ENCODE measurements around the gene DEPDC7.

DEPDC7 gene

GRCh38 chr11:33059331-33060007, 43.8 kb downstream of the DEPDC7 start:
- in situ Hi-C loops (cut with HindIII; ENCODE audit: low sequenced_read_pairs): no loop called here

DNA sequence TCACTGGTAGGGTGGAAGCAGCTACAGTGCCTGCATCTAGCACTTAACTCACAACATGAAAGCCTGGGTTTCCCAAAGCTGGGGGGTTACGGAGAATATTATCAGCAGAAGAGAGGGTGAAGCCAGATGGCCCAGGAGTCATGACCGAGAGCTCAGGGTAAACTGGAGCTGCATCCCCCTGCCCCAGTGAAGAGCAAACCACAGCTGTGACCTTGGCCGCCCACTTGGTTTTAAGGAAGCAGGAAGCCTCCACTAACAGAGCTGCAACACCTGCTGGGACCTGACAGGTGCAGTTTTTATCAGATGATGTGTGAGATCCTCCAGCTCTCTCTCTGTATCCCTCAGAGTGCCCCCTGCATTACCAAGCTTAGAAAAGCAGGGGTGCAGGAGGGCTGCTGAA, 44.6 kb downstream of the DEPDC7 start:
- in situ Hi-C loops (cut with HindIII; ENCODE audit: low sequenced_read_pairs): no loop called here

DNA sequence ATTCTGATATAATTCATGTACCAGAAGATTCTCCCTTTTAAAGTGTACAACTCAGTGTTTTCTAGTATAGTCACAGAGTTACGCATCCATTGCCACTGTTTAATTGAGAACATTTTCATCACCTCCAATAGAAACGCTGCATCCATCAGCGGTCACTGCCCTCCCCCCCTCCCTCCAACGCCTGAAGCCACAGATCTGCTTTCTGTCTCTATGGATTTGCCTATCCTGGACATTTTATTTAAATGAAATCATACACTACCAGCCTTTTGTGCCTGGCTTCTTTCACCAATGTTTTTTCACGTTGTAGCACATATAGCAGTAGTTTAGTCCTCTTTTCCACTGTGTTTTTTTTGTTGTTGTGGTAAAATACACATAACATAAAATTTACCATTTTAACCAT, 46.5 kb downstream of the DEPDC7 start:
- in situ Hi-C loops (cut with HindIII; ENCODE audit: low sequenced_read_pairs): no loop called here

DNA sequence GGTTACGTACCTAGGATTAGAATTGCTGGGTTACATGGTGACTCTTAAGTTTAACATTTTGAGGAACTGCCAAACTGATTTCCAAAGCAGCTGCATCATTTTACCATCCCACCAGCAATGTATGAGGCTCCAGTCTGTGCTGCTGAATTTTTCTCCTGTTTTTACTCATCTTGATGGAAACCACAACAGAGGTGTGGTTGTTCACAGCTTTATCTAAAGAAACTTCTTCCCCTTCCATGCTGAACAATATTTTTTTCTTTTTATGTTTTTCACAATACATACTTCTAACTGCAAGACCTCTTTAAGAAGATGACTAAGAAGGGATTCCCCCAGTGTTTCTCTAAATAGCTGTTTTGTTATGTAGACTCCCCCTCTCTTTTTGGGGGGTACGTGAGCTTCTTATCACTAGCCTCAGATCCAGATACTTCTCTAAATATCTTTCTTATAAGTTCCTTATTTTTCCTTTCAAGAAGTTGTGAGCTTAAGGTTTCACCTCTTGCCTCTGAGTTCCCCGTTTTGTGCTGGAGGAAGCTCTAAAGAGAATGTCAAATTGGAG, 47.7 kb downstream of the DEPDC7 start:
- in situ Hi-C loops (cut with HindIII; ENCODE audit: low sequenced_read_pairs): no loop called here

DNA sequence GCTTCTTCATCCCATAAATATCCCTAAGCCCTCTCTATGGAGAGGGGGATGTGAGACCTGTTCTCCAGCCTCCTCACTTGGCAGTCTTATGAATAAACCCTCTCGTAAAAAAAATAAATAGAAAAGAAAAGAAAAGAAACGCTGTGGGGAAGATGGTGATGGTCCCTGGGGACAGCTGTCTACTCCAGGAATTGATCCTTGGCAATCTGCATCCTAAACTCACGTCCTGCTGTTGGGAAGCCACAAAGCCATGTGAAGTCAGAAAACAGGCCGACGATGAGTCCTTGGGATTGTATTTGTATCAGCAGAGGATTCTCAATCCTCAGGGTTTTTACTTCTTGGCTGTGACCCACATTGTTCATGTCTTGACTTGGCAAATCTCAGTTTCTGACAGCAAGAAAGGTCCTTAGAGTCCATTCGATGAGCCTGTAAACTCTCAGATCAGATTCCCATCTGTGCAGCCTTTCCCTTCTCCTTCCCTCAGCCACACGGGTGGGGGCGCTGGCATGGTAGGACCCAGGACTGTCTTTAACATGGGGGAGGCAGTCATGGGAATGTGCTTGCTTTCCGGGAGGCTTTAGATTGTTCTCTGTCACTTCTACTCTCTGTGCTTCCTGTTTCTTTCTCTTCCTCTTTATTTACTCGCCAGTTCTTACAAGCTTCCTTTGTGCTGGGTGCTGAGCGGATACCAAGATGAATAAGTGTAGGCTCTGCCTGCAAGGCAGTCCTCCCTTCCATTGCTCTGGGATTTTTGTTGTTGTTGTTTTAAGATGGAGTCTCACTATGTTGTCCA, 48.6 kb downstream of the DEPDC7 start:
- in situ Hi-C loops (cut with HindIII; ENCODE audit: low sequenced_read_pairs): no loop called here

DNA sequence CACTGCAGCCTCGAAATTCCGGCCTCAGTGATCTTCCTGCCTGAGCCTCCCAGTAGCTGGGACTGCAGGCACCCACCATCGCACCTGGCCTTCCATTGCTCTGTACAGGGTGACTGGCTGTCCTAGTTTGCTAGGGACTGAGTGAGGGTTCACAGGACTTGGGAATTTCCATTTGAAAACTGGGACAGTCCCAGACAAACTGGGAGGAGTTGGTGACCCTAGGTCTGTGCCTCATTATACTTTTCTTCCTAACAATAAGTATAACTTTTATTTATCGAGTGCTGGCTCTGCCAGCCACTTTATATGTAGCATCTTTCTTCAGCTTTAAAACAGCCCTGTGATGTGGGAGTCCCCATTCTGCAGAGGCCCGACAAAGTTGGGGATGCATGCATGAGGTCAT, 49.2 kb downstream of the DEPDC7 start:
- in situ Hi-C loops (cut with HindIII; ENCODE audit: low sequenced_read_pairs): no loop called here

- in situ Hi-C loops (cut with HindIII; ENCODE audit: low sequenced_read_pairs): no loop called here
These were observed 49.9 kb downstream of the DEPDC7 start for GRCh38 chr11:33065445-33066178.

- in situ Hi-C loops (cut with HindIII; ENCODE audit: low sequenced_read_pairs): no loop called here
These were observed 51.6 kb downstream of the DEPDC7 start for GRCh38 chr11:33067294-33067693.

DNA sequence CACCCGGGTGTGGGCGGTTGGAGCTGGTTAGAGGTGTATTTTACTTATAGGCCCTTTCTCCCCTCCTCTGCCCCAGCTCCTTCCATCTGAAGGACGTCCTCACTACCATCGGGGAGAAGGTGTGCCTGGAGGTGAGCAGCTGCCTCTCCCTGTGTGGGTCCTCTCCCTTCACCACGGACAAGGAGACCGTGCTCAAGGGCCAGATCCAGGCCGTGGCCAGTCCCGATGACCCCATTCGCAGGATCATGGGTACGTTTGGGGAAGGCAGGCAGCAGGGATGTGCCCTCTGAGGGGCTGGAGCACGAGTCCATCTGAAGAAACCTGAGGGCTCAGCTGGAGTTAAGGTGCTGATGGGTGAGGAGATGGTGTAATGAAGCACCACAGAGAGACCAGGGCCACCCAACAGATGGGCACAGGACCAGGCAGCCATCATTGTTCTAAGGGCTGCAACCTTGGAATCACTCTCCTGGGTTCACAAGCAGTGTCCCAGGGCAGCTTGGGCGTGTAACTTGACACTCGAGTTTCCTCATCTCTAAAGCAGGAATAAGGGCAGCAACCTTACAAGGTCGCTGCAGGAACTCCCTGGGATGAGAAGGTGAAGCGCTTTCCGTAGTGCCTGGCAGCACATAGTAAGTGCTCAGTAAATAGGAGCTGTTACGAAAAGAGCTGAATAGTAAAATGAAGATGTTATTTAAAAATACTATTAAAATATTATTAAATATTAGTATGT, 53.1 kb downstream of the DEPDC7 start:
- in situ Hi-C loops (cut with HindIII; ENCODE audit: low sequenced_read_pairs): no loop called here

GRCh38 chr11:33072465-33072864, 56.8 kb downstream of the DEPDC7 start:
- in situ Hi-C loops (cut with HindIII; ENCODE audit: low sequenced_read_pairs): no loop called here

Data from DLD1 (cell line).